Mammary epithelial cell (primary cell): ENCODE measurements around the gene CFAP20DC.

Experiments
- EZH2 ChIP-seq: IDR thresholded peaks from 2 replicates; pipeline ENCODE4 v1.6.1; 2012; ENCODE audit warnings: low read length, inconsistent platforms, borderline replicate concordance
- TF ChIP-seq, protein P1 (sequence below), 2 donors: IDR thresholded peaks in 1 of 2; conservative IDR thresholded peaks in 1 of 2; 2 replicates each; pipeline ENCODE4 v1.5.1; 2011 to 2012; ENCODE audit warnings: inconsistent platforms in 2 of 2, low read length in 2 of 2, mild to moderate bottlenecking in 2 of 2, control low read depth in 1 of 2, low read depth in 1 of 2; ENCODE audit not compliant: insufficient read depth in 1 of 2; ENCODE audit errors: extremely low read depth in 1 of 2

DNA sequence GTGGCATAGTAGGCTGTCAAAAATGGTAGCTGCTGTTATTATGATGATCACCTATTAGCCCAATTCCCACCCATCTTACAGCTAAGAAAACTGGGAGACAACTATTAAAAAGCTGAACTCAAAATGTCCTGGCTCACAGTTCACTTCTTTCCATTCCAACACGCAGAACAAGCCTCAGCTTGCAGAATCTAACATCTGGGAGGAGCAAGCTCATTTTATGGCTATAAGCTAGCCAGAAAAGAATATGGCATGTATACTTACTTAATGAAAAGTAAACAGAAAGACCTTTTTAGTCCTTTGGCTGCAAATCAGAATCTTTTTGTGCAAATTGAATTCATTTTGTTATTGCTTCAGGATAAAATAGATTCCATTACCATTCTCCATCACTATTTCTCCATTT is 34.8 kb upstream of the CFAP20DC start:
- TF ChIP-seq, protein P1, sequence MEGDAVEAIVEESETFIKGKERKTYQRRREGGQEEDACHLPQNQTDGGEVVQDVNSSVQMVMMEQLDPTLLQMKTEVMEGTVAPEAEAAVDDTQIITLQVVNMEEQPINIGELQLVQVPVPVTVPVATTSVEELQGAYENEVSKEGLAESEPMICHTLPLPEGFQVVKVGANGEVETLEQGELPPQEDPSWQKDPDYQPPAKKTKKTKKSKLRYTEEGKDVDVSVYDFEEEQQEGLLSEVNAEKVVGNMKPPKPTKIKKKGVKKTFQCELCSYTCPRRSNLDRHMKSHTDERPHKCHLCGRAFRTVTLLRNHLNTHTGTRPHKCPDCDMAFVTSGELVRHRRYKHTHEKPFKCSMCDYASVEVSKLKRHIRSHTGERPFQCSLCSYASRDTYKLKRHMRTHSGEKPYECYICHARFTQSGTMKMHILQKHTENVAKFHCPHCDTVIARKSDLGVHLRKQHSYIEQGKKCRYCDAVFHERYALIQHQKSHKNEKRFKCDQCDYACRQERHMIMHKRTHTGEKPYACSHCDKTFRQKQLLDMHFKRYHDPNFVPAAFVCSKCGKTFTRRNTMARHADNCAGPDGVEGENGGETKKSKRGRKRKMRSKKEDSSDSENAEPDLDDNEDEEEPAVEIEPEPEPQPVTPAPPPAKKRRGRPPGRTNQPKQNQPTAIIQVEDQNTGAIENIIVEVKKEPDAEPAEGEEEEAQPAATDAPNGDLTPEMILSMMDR (conservative IDR thresholded peaks at IDR 0.05 in 1 of 2, IDR thresholded peaks at IDR 0.05 in 1 of 2; ENCODE audit: extremely low read depth in 1 of 2, insufficient read depth in 1 of 2, low read depth in 1 of 2, low read length in 2 of 2) = no peak
- TF ChIP-seq EZH2 = no peak
